ENCODE measurements around the gene FBLN1.
"Not testable (repeated sequence)": the region's sequence is repeated elsewhere in the genome, so short reads cannot be mapped to it uniquely, and the experiment has no call there.

The FBLN1 gene

GRCh38 chr22:45602004-45602733 is 99.5 kb downstream of the FBLN1 start:
- Mint-ChIP-seq H3K4me3 (no peak overlapping the region), H3K9me3 (no peaks in the 10 kb centered on the region), H3K36me3 (ENCODE audit: low read depth) (peaks cover 12% of the 10 kb centered on the region), H3K27me3 (ENCODE audit: low read depth) (peaks cover 13% of the 10 kb centered on the region), H3K27ac (no peak overlapping the region), H3K4me1 (no peaks in the 10 kb centered on the region)
- no peak for TF ChIP-seq CTCF (IDR thresholded peaks at IDR 0.05; ENCODE audit: unreplicated experiment in 3 of 3)

GRCh38 chr22:45602824-45603595 is 100.3 kb downstream of the FBLN1 start:
- TF ChIP-seq CTCF (IDR thresholded peaks at IDR 0.05; ENCODE audit: unreplicated experiment in 3 of 3), result no peak
- Mint-ChIP-seq H3K36me3 (ENCODE audit: low read depth) (peaks cover 12% of the 10 kb centered on the region), H3K27me3 (ENCODE audit: low read depth) (peaks cover 13% of the 10 kb centered on the region), H3K9me3 (no peaks in the 10 kb centered on the region), H3K4me1 (no peaks in the 10 kb centered on the region), H3K4me3 (no peak overlapping the region), H3K27ac (no peak overlapping the region)

GRCh38 chr22:45603619-45604018 is 100.9 kb downstream of the FBLN1 start:
- no peak overlapping the region for H3K27ac Mint-ChIP-seq
- H3K9me3 Mint-ChIP-seq, result no peaks in the 10 kb centered on the region
- no peak for TF ChIP-seq CTCF (IDR thresholded peaks at IDR 0.05; ENCODE audit: unreplicated experiment in 3 of 3)
- peaks cover 12% of the 10 kb centered on the region for H3K36me3 Mint-ChIP-seq (ENCODE audit: low read depth)
- peaks cover 13% of the 10 kb centered on the region for H3K27me3 Mint-ChIP-seq (ENCODE audit: low read depth)
- peaks cover 3% of the 10 kb centered on the region for H3K4me1 Mint-ChIP-seq
- no peak overlapping the region for H3K4me3 Mint-ChIP-seq

GRCh38 chr22:45608045-45608444 is 105.4 kb downstream of the FBLN1 start:
- H3K4me3 Mint-ChIP-seq; H3K27me3 Mint-ChIP-seq (ENCODE audit: low read depth); H3K27ac Mint-ChIP-seq; H3K9me3 Mint-ChIP-seq; H3K36me3 Mint-ChIP-seq (ENCODE audit: low read depth): not testable (repeated sequence)
- H3K4me1 Mint-ChIP-seq, result peaks cover 24% of the 10 kb centered on the region

GRCh38 chr22:45608763-45609180 is 106.1 kb downstream of the FBLN1 start:
- TF ChIP-seq CTCF (IDR thresholded peaks at IDR 0.05; ENCODE audit: unreplicated experiment in 3 of 3), result no peak
- no peaks in the 10 kb centered on the region for H3K36me3 Mint-ChIP-seq (ENCODE audit: low read depth)
- H3K27me3 Mint-ChIP-seq (ENCODE audit: low read depth), result peaks cover 9% of the 10 kb centered on the region
- no peaks in the 10 kb centered on the region for H3K9me3 Mint-ChIP-seq
- peaks cover 24% of the 10 kb centered on the region for H3K4me1 Mint-ChIP-seq
- no peak overlapping the region for H3K4me3 Mint-ChIP-seq
- no peak overlapping the region for H3K27ac Mint-ChIP-seq

GRCh38 chr22:45612451-45612901 is 109.8 kb downstream of the FBLN1 start:
- Mint-ChIP-seq H3K4me1 (peaks cover 24% of the 10 kb centered on the region), H3K36me3 (ENCODE audit: low read depth) (no peaks in the 10 kb centered on the region), H3K9me3 (peaks cover 4% of the 10 kb centered on the region), H3K27me3 (ENCODE audit: low read depth) (peaks cover 5% of the 10 kb centered on the region), H3K4me3 (peak overlapping the region in 1 of 3 experiments; percentile 0), H3K27ac (peak overlapping the region; percentile 4 to 72 (median 4))
- no peak for TF ChIP-seq CTCF (IDR thresholded peaks at IDR 0.05; ENCODE audit: unreplicated experiment in 3 of 3)

Measured in nephron (organoid).